Measurements from ENCODE around the gene HAS3.

The HAS3 gene

DNA sequence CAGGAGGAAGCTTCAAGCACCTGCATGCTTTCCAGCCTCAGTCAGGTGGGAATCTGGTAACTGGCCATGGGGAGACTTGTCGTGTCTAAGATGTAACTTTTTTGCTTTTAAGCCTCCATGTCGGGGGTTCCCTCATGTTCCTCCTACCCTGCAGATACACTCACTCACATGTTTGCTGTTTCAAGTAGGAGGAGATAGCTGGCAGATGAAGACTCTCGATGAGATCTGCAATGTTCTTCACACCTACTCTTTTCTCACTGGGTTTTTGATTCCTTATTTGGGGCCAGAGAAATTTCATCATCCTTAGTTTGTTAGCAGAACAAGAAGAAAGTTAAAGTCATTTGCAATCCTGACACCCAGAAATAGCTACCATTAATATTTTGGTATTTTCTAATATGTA is 51.7 kb downstream of the HAS3 start:
- DNase-seq: no peak

DNA sequence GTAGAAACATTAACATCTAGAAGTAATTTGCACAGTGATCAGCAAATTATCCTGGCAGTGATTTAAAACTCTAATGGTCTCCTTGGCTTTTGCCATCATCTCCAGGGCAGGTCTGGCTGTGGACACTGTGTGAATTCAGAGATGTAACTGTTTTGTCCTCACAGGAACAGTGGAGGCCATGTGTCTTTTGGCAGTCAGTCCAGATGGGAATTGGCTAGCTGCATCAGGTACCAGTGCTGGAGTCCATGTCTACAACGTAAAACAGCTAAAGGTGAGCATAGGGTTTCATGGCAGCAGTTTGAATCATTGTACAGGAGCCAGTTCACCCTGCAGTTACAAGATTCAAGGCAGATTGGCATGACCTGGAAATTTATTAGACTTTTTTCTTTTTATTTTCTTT is 54.7 kb downstream of the HAS3 start:
- DNase-seq: no peak

DNA sequence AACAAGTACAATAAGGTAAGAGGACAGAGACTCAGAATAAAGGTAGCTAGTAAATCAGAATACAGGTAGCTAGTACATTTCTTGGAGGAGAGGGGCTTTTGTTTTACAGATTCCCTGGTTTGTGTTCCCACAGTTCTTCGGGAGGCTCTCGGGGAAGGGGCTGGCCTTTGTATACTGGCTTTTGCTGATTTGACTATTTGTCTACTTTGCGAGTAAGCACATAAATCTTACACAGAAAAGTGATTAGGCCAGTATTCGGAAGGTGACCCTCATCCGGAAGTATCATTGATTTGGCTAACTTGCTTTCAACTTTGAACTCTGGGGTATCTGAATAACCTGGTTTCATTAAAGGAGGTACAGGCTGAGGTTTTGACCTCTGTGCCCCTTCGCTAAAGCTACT is 60.1 kb downstream of the HAS3 start:
- no peak for DNase-seq

DNA sequence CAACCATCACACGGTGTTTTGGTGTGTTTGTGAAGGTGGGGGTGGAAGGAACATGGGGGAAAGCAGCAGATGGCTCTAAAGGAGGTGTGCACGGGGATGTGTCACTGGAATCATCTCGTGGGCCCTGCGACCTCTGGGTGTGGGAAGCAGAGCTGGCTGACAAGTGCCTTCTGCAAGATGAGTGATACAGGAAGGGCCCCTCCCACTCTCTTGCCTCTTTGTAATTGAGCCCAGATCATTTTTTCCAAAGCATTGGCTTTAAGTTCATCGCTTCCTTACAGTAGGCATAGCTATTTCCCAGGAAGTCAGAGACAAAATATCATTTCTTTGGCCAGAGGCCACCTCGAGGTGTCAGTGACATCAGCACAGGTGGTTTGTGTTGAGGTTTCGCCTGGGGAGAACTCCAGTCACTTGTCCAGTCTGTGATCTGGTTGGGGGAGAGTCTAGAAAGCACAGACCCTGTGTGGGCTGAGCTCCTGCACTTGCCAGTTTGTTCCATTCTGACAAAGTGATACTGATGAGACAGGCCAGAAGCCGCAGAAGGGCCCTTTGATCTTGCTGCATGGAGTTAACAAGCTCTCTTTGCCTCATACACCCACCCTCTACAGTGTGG is 60.9 kb downstream of the HAS3 start:
- DNase-seq: no peak

DNA sequence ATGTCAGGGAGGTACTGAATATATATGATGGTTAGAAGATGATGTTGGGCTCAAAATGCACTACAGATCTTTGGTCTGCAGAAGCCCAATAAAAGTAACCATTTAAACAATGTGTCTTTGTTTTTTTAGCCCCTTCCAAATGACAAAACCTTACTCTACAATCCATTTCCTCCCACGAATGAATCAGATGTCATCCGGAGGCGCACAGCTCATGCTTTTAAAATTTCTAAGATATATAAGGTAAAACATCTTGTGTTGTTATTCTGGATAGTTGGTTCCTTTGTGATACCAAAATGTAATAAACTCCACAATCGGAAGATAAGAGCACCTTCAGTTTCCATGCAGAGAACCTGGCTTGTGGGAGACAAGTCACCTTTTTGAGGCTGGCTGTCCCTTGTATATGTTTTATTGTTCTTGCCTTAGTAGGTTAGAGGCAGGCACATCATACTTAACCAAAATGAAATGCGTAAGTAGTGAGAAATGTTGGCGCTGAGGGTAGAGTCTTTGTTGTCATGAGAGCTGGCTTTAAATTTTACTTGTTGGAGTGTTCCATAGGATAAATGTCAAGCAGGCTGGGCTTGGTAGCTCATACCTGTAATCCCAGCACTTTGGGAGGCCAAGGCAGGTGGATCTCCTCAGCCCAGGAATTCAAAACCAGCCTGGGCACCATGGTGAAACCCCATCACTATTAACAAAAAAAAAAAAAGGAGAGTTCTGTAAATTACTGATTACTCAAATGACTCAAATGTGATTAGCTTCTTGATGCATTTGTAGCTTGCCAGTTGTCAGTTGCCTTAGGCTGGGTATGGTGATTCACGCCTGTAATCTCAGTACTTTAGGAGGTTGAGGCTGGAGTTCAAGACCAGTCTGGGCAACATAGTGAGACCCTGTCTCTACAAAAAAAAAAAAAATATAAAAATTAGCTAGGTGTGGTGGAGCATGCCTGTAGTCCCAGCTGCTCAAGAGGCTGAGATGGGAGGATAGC is 61.8 kb downstream of the HAS3 start:
- DNase-seq: no peak

Data from T-helper 9 cell (primary cell).